ENCODE data around the gene ZNF500.
"Not testable (repeated sequence)": the region's sequence is repeated elsewhere in the genome, so short reads cannot be mapped to it uniquely, and the experiment has no call there.

Gene ZNF500

GRCh38 chr16:4738370-4738769 is 28.6 kb downstream of the ZNF500 start:
- DNase-seq = not testable (repeated sequence)

- DNase-seq = no peak
Observed at GRCh38 chr16:4737545-4737944, 29.4 kb downstream of the ZNF500 start.

GRCh38 chr16:4736546-4736945 is 30.4 kb downstream of the ZNF500 start:
- no peak for DNase-seq

- peak; percentile 94 for DNase-seq
Observed at GRCh38 chr16:4734730-4735535, 32.0 kb downstream of the ZNF500 start.

GRCh38 chr16:4734063-4734729 is 32.8 kb downstream of the ZNF500 start, which contains the start of the genes ANKS3 and DNAAF8:
ANKS3 (minus strand) TSS chr16:4734271; CDS start chr16:4730149, 4,122 bp downstream.
DNAAF8 (plus strand) TSS chr16:4734537; CDS start chr16:4736515, 1,978 bp downstream.
- peak; percentile 88 for DNase-seq

- DNase-seq = peak; percentile 16
Observed at GRCh38 chr16:4733747-4734062, 33.3 kb downstream of the ZNF500 start.

- no peak for DNase-seq
Observed at GRCh38 chr16:4733211-4733742, 33.7 kb downstream of the ZNF500 start.

- DNase-seq = no peak
Observed at GRCh38 chr16:4729876-4730275, 37.1 kb downstream of the ZNF500 start.

GRCh38 chr16:4728676-4729075 is 38.3 kb downstream of the ZNF500 start:
- no peak for DNase-seq

- no peak for DNase-seq
Observed at GRCh38 chr16:4726616-4727015, 40.3 kb downstream of the ZNF500 start.

GRCh38 chr16:4724661-4725270 is 42.2 kb downstream of the ZNF500 start:
- no peak for DNase-seq

GRCh38 chr16:4723071-4723767 is 43.7 kb downstream of the ZNF500 start:
- no peak for DNase-seq

GRCh38 chr16:4718466-4718865 is 48.5 kb downstream of the ZNF500 start:
- DNase-seq = no peak

- no peak for DNase-seq
Observed at GRCh38 chr16:4714996-4715395, 52.0 kb downstream of the ZNF500 start.

- DNase-seq = no peak
Observed at GRCh38 chr16:4713663-4714501, 53.1 kb downstream of the ZNF500 start.

- no peak for DNase-seq
Observed at GRCh38 chr16:4709481-4709880, 57.5 kb downstream of the ZNF500 start.

- no peak for DNase-seq
Observed at GRCh38 chr16:4706871-4707270, 60.1 kb downstream of the ZNF500 start.

GRCh38 chr16:4704913-4705312 is 62.0 kb downstream of the ZNF500 start:
- DNase-seq = no peak

- DNase-seq = no peak
Observed at GRCh38 chr16:4704491-4704890, 62.5 kb downstream of the ZNF500 start.

- no peak for DNase-seq
Observed at GRCh38 chr16:4703906-4704305, 63.1 kb downstream of the ZNF500 start.

- no peak for DNase-seq
Observed at GRCh38 chr16:4702466-4702808, 64.5 kb downstream of the ZNF500 start.

- DNase-seq = no peak
Observed at GRCh38 chr16:4701791-4702465, 65.0 kb downstream of the ZNF500 start.
